SK-N-MC (cell line): Measurements from ENCODE around the gene PEG3.

Experiments used
- DNase-seq: peaks from one replicate; pipeline ENCODE4 v3.0.0-alpha.2; 2011; ENCODE audit warnings: low read depth, low spot score
- H3K27ac ChIP-seq: fragments of 200-600 bp; sonication (generic); 2 replicates; pipeline ENCODE4 v1.5.1; 2016; ENCODE audit warnings: mixed run types
- H3K36me3 ChIP-seq: fragments of 200-600 bp; sonication (generic); 2 replicates; pipeline ENCODE4 v1.6.1; 2017; ENCODE audit warnings: antibody characterized with exemption, low read length, mixed read lengths; ENCODE audit not compliant: insufficient read depth
- H3K4me3 ChIP-seq: fragments of 200-600 bp; sonication (generic); 2 replicates; pipeline ENCODE4 v1.5.1; 2016
- H3K9ac ChIP-seq: fragments of 200-600 bp; sonication (generic); 2 replicates; pipeline ENCODE4 v1.8.0; 2017; ENCODE audit warnings: mixed run types, mixed read lengths; ENCODE audit not compliant: insufficient read length
- H3K9me3 ChIP-seq: fragments of 200-600 bp; sonication (generic); 2 replicates; pipeline ENCODE4 v1.6.1; 2017; ENCODE audit warnings: low read depth, mild to moderate bottlenecking, antibody characterized with exemption, low read length, moderate library complexity, mixed read lengths
- EZH2 ChIP-seq: fragments of 200-600 bp; sonication (generic); IDR thresholded peaks from one replicate; pipeline ENCODE4 v1.6.1; 2017; ENCODE audit warnings: antibody characterized with exemption
- FOXP2 ChIP-seq: optimal IDR thresholded peaks from 2 replicates; pipeline ENCODE3; 2011; ENCODE audit warnings: mild to moderate bottlenecking, moderate library complexity; ENCODE audit not compliant: insufficient read depth; ENCODE audit errors: extremely low read length, control extremely low read depth
- POLR2AphosphoS5 ChIP-seq: IDR thresholded peaks from 2 replicates; pipeline ENCODE4 v1.6.1; 2012; ENCODE audit warnings: mild to moderate bottlenecking, low read depth, low read length, borderline replicate concordance

PEG3 gene

GRCh38 chr19:56823417-56823816, 17.1 kb downstream of the PEG3 start:
- TF ChIP-seq FOXP2 (no peak), POLR2AphosphoS5 (no peak), EZH2 (no peak)
- DNase-seq: no peak
- H3K36me3 ChIP-seq: no peaks in the 10 kb centered on the region
- H3K9ac ChIP-seq: no peak overlapping the region
- H3K9me3 ChIP-seq: no peaks in the 10 kb centered on the region
- H3K27ac ChIP-seq: no peak overlapping the region
- no peak overlapping the region for H3K4me3 ChIP-seq

- no peak overlapping the region for H3K9ac ChIP-seq
- TF ChIP-seq FOXP2 (no peak), EZH2 (no peak), POLR2AphosphoS5 (no peak)
- no peak overlapping the region for H3K27ac ChIP-seq
- DNase-seq: no peak
- no peak overlapping the region for H3K4me3 ChIP-seq
- H3K36me3 ChIP-seq: no peaks in the 10 kb centered on the region
- no peaks in the 10 kb centered on the region for H3K9me3 ChIP-seq
Observed at GRCh38 chr19:56822755-56823154, 17.8 kb downstream of the PEG3 start.

- H3K9me3 ChIP-seq: no peaks in the 10 kb centered on the region
- DNase-seq: no peak
- no peak overlapping the region for H3K9ac ChIP-seq
- H3K27ac ChIP-seq: no peak overlapping the region
- no peak overlapping the region for H3K4me3 ChIP-seq
- no peaks in the 10 kb centered on the region for H3K36me3 ChIP-seq
- TF ChIP-seq FOXP2 (no peak), EZH2 (no peak), POLR2AphosphoS5 (no peak)
Observed at GRCh38 chr19:56821675-56822074, 18.9 kb downstream of the PEG3 start.

- Histone ChIP-seq H3K4me3 (no peak overlapping the region), H3K36me3 (no peaks in the 10 kb centered on the region), H3K9ac (no peak overlapping the region), H3K9me3 (no peaks in the 10 kb centered on the region), H3K27ac (no peak overlapping the region)
- TF ChIP-seq POLR2AphosphoS5 (no peak), FOXP2 (no peak)
- DNase-seq: no peak
Observed at GRCh38 chr19:56821209-56821608, 19.3 kb downstream of the PEG3 start.

GRCh38 chr19:56819166-56819565, 21.4 kb downstream of the PEG3 start:
- Histone ChIP-seq H3K9me3 (no peaks in the 10 kb centered on the region), H3K36me3 (no peaks in the 10 kb centered on the region), H3K9ac (no peak overlapping the region), H3K27ac (no peak overlapping the region), H3K4me3 (no peak overlapping the region)
- TF ChIP-seq POLR2AphosphoS5 (no peak), FOXP2 (no peak), EZH2 (no peak)
- no peak for DNase-seq

- H3K36me3 ChIP-seq: no peaks in the 10 kb centered on the region
- no peaks in the 10 kb centered on the region for H3K9me3 ChIP-seq
- TF ChIP-seq EZH2: no peak
- no peak for TF ChIP-seq FOXP2
- TF ChIP-seq POLR2AphosphoS5: no peak
- H3K9ac ChIP-seq: no peak overlapping the region
- DNase-seq: no peak
- H3K27ac ChIP-seq: no peak overlapping the region
- H3K4me3 ChIP-seq: no peak overlapping the region
Observed at GRCh38 chr19:56814656-56815055, 25.9 kb downstream of the PEG3 start.

- Histone ChIP-seq H3K27ac (no peak overlapping the region), H3K9me3 (no peaks in the 10 kb centered on the region), H3K4me3 (no peak overlapping the region), H3K36me3 (no peaks in the 10 kb centered on the region), H3K9ac (no peak overlapping the region)
- TF ChIP-seq POLR2AphosphoS5 (no peak), FOXP2 (no peak), EZH2 (no peak)
- no peak for DNase-seq
Observed at GRCh38 chr19:56813531-56813930, 27.0 kb downstream of the PEG3 start.

- TF ChIP-seq POLR2AphosphoS5 (no peak), FOXP2 (no peak), EZH2 (no peak)
- no peaks in the 10 kb centered on the region for H3K9me3 ChIP-seq
- H3K36me3 ChIP-seq: no peaks in the 10 kb centered on the region
- H3K9ac ChIP-seq: no peak overlapping the region
- no peak for DNase-seq
- no peak overlapping the region for H3K27ac ChIP-seq
- no peak overlapping the region for H3K4me3 ChIP-seq
Observed at GRCh38 chr19:56811480-56811879, 29.0 kb downstream of the PEG3 start.

GRCh38 chr19:56810260-56810659, 30.3 kb downstream of the PEG3 start:
- no peaks in the 10 kb centered on the region for H3K36me3 ChIP-seq
- H3K27ac ChIP-seq: no peak overlapping the region
- H3K9me3 ChIP-seq: no peaks in the 10 kb centered on the region
- H3K9ac ChIP-seq: no peak overlapping the region
- no peak for DNase-seq
- H3K4me3 ChIP-seq: no peak overlapping the region
- no peak for TF ChIP-seq EZH2
- TF ChIP-seq POLR2AphosphoS5: no peak
- TF ChIP-seq FOXP2: no peak
